Mesenchymal stem cell (in vitro differentiated cells and primary cell): Measurements from ENCODE around the gene EEF1A2.

Experiments used
- DNase-seq: peaks from one replicate; pipeline ENCODE4 v3.0.0-alpha.2; 2013
- H2AFZ ChIP-seq: one replicate; pipeline ENCODE4 v1.6.1; 2013; ENCODE audit warnings: low read depth, mild to moderate bottlenecking, control low read depth, inconsistent platforms, low read length, moderate library complexity
- H2AK5ac ChIP-seq: 2 replicates; pipeline ENCODE4 v1.6.1; 2013; ENCODE audit warnings: low read length, moderate library complexity, mild to moderate bottlenecking, inconsistent platforms; ENCODE audit not compliant: severe bottlenecking
- H2BK120ac ChIP-seq: one replicate; pipeline ENCODE4 v1.6.1; 2013; ENCODE audit warnings: low read depth, mild to moderate bottlenecking, inconsistent platforms, low read length, moderate library complexity
- H2BK12ac ChIP-seq, 2 experiments: one replicate each; pipeline ENCODE4 v1.6.1; 2013; ENCODE audit warnings: inconsistent platforms in 2 of 2, low read length in 2 of 2, mild to moderate bottlenecking in 2 of 2, moderate library complexity in 2 of 2, control low read depth in 1 of 2
- H2BK15ac ChIP-seq: one replicate; pipeline ENCODE4 v1.6.1; 2013; ENCODE audit warnings: mild to moderate bottlenecking, low read depth, inconsistent platforms; ENCODE audit not compliant: poor library complexity, severe bottlenecking
- H2BK5ac ChIP-seq: 2 replicates; pipeline ENCODE4 v1.6.1; 2013; ENCODE audit warnings: low read depth, mild to moderate bottlenecking, low read length, control low read depth, inconsistent platforms; ENCODE audit not compliant: poor library complexity, severe bottlenecking
- H3K14ac ChIP-seq, 2 experiments: one replicate each; pipeline ENCODE4 v1.6.1; 2013; ENCODE audit warnings: inconsistent platforms in 2 of 2, low read length in 2 of 2, control low read depth in 1 of 2, mild to moderate bottlenecking in 1 of 2, moderate library complexity in 1 of 2
- H3K18ac ChIP-seq, 2 experiments: one replicate each; pipeline ENCODE4 v1.6.1; 2013; ENCODE audit warnings: inconsistent platforms in 2 of 2, low read length in 2 of 2, control low read depth in 1 of 2, low read depth in 1 of 2, mild to moderate bottlenecking in 1 of 2
- H3K23ac ChIP-seq, 2 experiments: one replicate each; pipeline ENCODE4 v1.6.1; 2013; ENCODE audit warnings: inconsistent platforms in 2 of 2, low read length in 2 of 2, mild to moderate bottlenecking in 2 of 2, moderate library complexity in 2 of 2, control low read depth in 1 of 2
- H3K27ac ChIP-seq: 2 replicates; pipeline ENCODE4 v1.5.1; 2013; ENCODE audit warnings: mild to moderate bottlenecking, moderate library complexity, low read length, control low read depth, inconsistent platforms; ENCODE audit not compliant: poor library complexity, severe bottlenecking
- H3K27me3 ChIP-seq, 2 experiments: 2 replicates each; pipeline versions ENCODE4 v1.6.1 to v1.7.0; 2013; ENCODE audit warnings: low read length in 2 of 2, mild to moderate bottlenecking in 2 of 2, moderate library complexity in 2 of 2, control low read depth in 1 of 2, inconsistent platforms in 1 of 2; ENCODE audit not compliant: control insufficient read depth in 1 of 2, insufficient read depth in 1 of 2
- H3K36me3 ChIP-seq, 2 experiments: 2 replicates each; pipeline versions ENCODE4 v1.6.1 to v1.7.0; 2013; ENCODE audit warnings: low read length in 2 of 2, control low read depth in 1 of 2, inconsistent platforms in 1 of 2, low read depth in 1 of 2, mild to moderate bottlenecking in 1 of 2; ENCODE audit not compliant: insufficient read depth in 2 of 2, control insufficient read depth in 1 of 2
- H3K4ac ChIP-seq, 2 experiments: one replicate each; pipeline ENCODE4 v1.6.1; 2013; ENCODE audit warnings: inconsistent platforms in 2 of 2, low read length in 2 of 2, mild to moderate bottlenecking in 2 of 2, moderate library complexity in 2 of 2, control low read depth in 1 of 2, low read depth in 1 of 2
- H3K4me1 ChIP-seq: 2 replicates; pipeline ENCODE4 v1.6.1; 2013; ENCODE audit warnings: low read depth, low read length, control low read depth; ENCODE audit not compliant: control insufficient read depth, insufficient read depth
- H3K4me2 ChIP-seq: 2 replicates; pipeline ENCODE4 v1.6.1; 2013; ENCODE audit warnings: low read length, mild to moderate bottlenecking, inconsistent platforms; ENCODE audit not compliant: poor library complexity, severe bottlenecking
- H3K4me3 ChIP-seq, 2 experiments: 2 replicates each; pipeline versions ENCODE4 v1.5.1 to v1.7.0; 2013; ENCODE audit warnings: low read length in 2 of 2, mild to moderate bottlenecking in 2 of 2, control low read depth in 1 of 2, low read depth in 1 of 2; ENCODE audit not compliant: insufficient read depth in 1 of 2
- H3K79me1 ChIP-seq: replicated peaks from 2 replicates; pipeline ENCODE4 v1.6.1; 2013; ENCODE audit warnings: mild to moderate bottlenecking, control low read depth, low read length, inconsistent platforms; ENCODE audit not compliant: poor library complexity, severe bottlenecking
- H3K9ac ChIP-seq: 2 replicates; pipeline ENCODE4 v1.7.0; 2013; ENCODE audit warnings: mild to moderate bottlenecking, low read length, moderate library complexity
- H3K9me3 ChIP-seq: 2 replicates; pipeline ENCODE4 v1.7.0; 2013; ENCODE audit warnings: mild to moderate bottlenecking, low read length; ENCODE audit not compliant: control insufficient read depth
- H4K8ac ChIP-seq: one replicate; pipeline ENCODE4 v1.6.1; 2013; ENCODE audit warnings: inconsistent platforms, mild to moderate bottlenecking, low read length, moderate library complexity
- H4K91ac ChIP-seq: one replicate; pipeline ENCODE4 v1.6.1; 2013; ENCODE audit warnings: mild to moderate bottlenecking, low read length, inconsistent platforms
- WGBS: methylation state at CpG from one replicate; pipeline ENCODE4 v1.1.7; 2013; ENCODE audit warnings: mixed read lengths; 5-methylcytosine and 5-hydroxymethylcytosine counted together

Gene EEF1A2

DNA sequence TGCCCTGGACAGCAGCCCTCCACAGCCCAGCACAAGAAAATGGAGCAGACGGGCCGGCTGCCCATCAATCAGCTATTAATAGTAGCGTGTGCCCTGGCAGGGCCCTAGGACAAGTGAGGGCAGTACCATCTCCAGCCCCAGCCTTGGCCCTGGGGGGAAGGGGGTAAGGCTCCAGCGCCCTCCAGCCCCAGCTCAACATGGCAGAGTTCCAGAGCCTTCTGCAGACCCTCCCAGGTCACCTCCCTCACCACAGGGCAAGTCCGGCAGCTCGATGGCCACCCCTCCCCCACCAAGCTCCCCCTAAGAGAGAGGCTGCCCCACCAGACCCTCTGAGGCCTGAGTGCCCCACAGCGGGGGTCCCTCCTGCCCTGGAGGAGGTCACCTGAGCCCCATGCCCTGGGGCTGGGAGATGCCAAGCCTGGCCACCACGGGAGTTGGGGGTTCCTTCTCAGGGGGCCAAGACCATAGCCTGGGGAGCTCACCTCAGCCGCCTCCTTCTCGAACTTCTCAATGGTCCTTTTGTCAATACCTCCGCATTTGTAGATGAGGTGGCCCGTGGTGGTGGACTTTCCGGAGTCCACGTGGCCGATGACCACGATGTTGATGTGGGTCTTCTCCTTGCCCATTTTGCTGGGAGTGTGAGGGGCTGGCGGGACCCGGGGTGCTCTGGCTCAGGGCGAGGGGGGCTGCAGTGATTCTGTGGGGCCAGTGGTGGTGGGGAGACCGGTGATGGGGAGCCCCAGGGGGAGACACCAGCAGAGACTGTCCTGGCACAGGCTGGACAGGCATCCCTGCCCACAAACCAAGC lies 1.5 kb downstream of the EEF1A2 start:
- Histone ChIP-seq H2AK5ac (no peak overlapping the region), H3K9me3 (peaks cover 4% of the 10 kb centered on the region), H2BK120ac (no peak overlapping the region), H3K27me3 (peaks cover 30 to 69% of the 10 kb centered on the region in 2 experiments), H2BK12ac (no peak overlapping the region), H3K14ac (no peak overlapping the region), H2BK5ac (no peak overlapping the region), H3K4me2 (no peak overlapping the region), H3K36me3 (peaks cover 0 to 4% of the 10 kb centered on the region in 2 experiments), H3K4me1 (peaks cover 28% of the 10 kb centered on the region), H2BK15ac (no peak overlapping the region), H4K8ac (no peak overlapping the region), H3K23ac (no peak overlapping the region), H3K9ac (no peak overlapping the region), H4K91ac (no peak overlapping the region), H3K4me3 (no peak overlapping the region), H3K79me1 (no peaks in the 10 kb centered on the region), H3K27ac (no peak overlapping the region), H3K4ac (no peak overlapping the region), H2AFZ (no peak overlapping the region), H3K18ac (no peak overlapping the region)
- no peak for DNase-seq
- WGBS: 84% methylated on average over 19 of the region's 20 CpGs

GRCh38 chr20:63496596-63497120 lies 2.2 kb downstream of the EEF1A2 start:
- DNase-seq: no peak
- Histone ChIP-seq H4K91ac (no peak overlapping the region), H3K14ac (peak overlapping the region in 1 of 2 experiments; percentile 63), H3K4me1 (peaks cover 24% of the 10 kb centered on the region), H2BK15ac (no peak overlapping the region), H2AFZ (peak overlapping the region; percentile 29), H2BK12ac (no peak overlapping the region), H3K9ac (no peak overlapping the region), H2BK120ac (no peak overlapping the region), H3K4me2 (peak overlapping the region; percentile 68), H3K27me3 (peaks cover 30 to 65% of the 10 kb centered on the region in 2 experiments), H3K18ac (no peak overlapping the region), H3K36me3 (peaks cover 0 to 4% of the 10 kb centered on the region in 2 experiments), H2AK5ac (no peak overlapping the region), H4K8ac (no peak overlapping the region), H3K23ac (peak overlapping the region in 1 of 2 experiments; percentile 86), H3K9me3 (peaks cover 6% of the 10 kb centered on the region), H3K79me1 (no peaks in the 10 kb centered on the region), H2BK5ac (no peak overlapping the region), H3K4ac (no peak overlapping the region), H3K4me3 (peak overlapping the region in 1 of 2 experiments; percentile 70), H3K27ac (no peak overlapping the region)
- 64% methylated on average over 16 of the region's 16 CpGs for WGBS

DNA sequence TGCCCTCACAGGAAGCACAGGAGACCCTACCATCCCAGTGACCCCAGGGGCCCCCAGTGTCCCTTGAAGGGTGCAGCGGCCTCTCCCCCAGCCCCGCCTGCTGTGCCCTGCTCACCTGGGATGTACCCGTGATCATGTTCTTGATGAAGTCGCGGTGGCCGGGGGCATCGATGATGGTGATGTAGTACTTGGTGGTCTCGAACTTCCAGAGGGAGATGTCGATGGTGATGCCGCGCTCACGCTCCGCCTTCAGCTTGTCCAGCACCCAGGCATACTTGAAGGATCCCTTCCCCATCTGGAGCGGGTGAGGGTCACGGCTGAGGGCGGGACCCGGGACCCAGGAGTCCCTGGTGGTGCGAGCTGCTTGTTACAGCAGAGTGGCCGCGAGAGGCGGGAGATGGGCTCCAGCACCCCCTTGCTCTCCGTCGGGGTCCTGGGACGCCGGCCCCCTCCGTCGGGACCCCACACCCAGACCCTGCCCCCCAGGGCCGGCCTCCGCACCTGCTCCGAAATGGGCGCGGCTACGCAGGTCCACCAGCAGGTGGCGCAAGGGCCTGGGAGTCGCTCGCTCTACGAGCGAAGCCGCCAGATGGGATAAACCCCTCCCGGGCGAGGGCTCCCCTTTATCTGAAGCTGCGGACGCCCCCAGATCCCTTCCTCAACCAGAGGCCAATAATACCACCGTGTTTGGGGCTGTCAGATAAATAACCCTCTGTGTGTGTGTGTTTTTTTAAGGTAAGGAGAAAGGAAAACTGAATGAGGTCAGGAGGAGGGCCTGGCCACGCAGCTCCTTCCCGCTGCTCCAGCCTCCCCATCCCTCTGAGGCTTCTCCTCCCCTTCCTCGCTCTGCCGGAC lies 2.9 kb downstream of the EEF1A2 start:
- peaks cover 31 to 66% of the 10 kb centered on the region in 2 experiments for H3K27me3 ChIP-seq
- H2AK5ac ChIP-seq: no peak overlapping the region
- peak; percentile 59 for DNase-seq
- no peak overlapping the region for H3K27ac ChIP-seq
- H3K9ac ChIP-seq: no peak overlapping the region
- no peak overlapping the region for H3K4ac ChIP-seq
- peaks cover 6% of the 10 kb centered on the region for H3K9me3 ChIP-seq
- H4K8ac ChIP-seq: no peak overlapping the region
- peak overlapping the region; percentile 68 for H3K4me2 ChIP-seq
- no peaks in the 10 kb centered on the region for H3K79me1 ChIP-seq
- H2AFZ ChIP-seq: peak overlapping the region; percentile 29
- no peak overlapping the region for H2BK120ac ChIP-seq
- H3K4me1 ChIP-seq: peaks cover 22% of the 10 kb centered on the region
- H3K4me3 ChIP-seq: peak overlapping the region in 1 of 2 experiments; percentile 70
- no peak overlapping the region for H2BK12ac ChIP-seq
- H3K14ac ChIP-seq: peak overlapping the region in 1 of 2 experiments; percentile 63
- H3K36me3 ChIP-seq: peaks cover 0 to 4% of the 10 kb centered on the region in 2 experiments
- no peak overlapping the region for H3K18ac ChIP-seq
- H4K91ac ChIP-seq: no peak overlapping the region
- WGBS: 32% methylated on average over 41 of the region's 48 CpGs
- H2BK15ac ChIP-seq: no peak overlapping the region
- peak overlapping the region in 1 of 2 experiments; percentile 86 for H3K23ac ChIP-seq
- H2BK5ac ChIP-seq: no peak overlapping the region
